ENCODE measurements around the gene SEC61B. TPM values are rescaled to one million over a fixed set of nuclear protein-coding genes. Genes with fewer than 3 reads are reported as not detected.
"Not testable (repeated sequence)": the region's sequence is repeated elsewhere in the genome, so short reads cannot be mapped to it uniquely, and the experiment has no call there.

Gene SEC61B
- total RNA-seq, 1 donor from 2014 or later = 62.9 TPM

DNA sequence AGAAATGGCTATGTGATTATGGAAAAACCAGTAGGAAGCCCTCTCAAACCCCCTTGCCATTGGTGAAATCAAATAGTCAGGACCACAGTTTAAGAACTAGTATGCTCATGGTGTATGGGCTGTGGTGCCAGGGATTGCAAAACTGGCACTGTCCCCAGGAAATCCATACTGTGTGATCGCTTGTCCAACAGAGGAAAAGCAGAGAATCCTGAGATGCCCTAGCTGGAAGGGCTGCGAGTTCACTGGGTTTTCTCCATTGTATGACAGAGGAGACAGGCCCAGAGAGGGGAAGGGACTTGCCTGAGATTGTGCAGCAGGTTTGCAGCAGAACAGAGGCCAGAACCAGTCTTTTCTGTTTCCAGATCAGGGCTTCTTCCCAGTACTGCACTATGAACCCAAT, 12.5 kb downstream of the SEC61B start:
- no peak for FAIRE-seq
- no peak overlapping the region for H3K4me3 ChIP-seq (ENCODE audit: low read depth, low read length)
- no peaks in the 10 kb centered on the region for H3K27me3 ChIP-seq (ENCODE audit: control insufficient read depth, insufficient read depth, low read length)
- DNase-seq (ENCODE audit: low read depth) = no peak
- TF ChIP-seq, protein P1, sequence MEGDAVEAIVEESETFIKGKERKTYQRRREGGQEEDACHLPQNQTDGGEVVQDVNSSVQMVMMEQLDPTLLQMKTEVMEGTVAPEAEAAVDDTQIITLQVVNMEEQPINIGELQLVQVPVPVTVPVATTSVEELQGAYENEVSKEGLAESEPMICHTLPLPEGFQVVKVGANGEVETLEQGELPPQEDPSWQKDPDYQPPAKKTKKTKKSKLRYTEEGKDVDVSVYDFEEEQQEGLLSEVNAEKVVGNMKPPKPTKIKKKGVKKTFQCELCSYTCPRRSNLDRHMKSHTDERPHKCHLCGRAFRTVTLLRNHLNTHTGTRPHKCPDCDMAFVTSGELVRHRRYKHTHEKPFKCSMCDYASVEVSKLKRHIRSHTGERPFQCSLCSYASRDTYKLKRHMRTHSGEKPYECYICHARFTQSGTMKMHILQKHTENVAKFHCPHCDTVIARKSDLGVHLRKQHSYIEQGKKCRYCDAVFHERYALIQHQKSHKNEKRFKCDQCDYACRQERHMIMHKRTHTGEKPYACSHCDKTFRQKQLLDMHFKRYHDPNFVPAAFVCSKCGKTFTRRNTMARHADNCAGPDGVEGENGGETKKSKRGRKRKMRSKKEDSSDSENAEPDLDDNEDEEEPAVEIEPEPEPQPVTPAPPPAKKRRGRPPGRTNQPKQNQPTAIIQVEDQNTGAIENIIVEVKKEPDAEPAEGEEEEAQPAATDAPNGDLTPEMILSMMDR (IDR thresholded peaks at IDR 0.05; ENCODE audit: insufficient read depth, low read length, severe bottlenecking) = no peak
- peaks cover 2% of the 10 kb centered on the region for H3K36me3 ChIP-seq (ENCODE audit: control insufficient read depth, insufficient read depth, low read length)

DNA sequence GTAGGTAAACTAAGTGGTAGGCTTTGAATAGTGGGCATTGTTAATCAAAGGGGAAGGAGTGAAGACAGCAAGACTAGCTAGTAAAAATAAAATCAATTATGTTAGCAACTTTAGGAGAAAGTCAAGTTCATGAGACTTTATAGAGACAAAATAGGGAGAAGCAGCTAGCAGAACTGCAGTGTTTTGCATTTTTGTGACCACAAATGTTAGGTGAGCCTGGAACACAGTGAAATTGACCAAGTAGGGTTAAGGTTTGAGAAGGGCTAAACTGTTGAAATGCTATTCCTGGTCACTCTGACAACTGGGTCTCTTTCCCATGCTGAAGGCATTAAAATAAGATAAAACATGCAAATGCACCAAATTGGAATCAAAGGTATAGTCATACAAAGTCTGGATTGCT, 13.0 kb downstream of the SEC61B start:
- TF ChIP-seq, protein P1 (IDR thresholded peaks at IDR 0.05; ENCODE audit: insufficient read depth, low read length, severe bottlenecking) = no peak
- Histone ChIP-seq H3K36me3 (ENCODE audit: control insufficient read depth, insufficient read depth, low read length) (peaks cover 2% of the 10 kb centered on the region), H3K27me3 (ENCODE audit: control insufficient read depth, insufficient read depth, low read length) (no peaks in the 10 kb centered on the region), H3K4me3 (ENCODE audit: low read depth, low read length) (no peak overlapping the region)
- FAIRE-seq = no peak
- DNase-seq (ENCODE audit: low read depth) = no peak

DNA sequence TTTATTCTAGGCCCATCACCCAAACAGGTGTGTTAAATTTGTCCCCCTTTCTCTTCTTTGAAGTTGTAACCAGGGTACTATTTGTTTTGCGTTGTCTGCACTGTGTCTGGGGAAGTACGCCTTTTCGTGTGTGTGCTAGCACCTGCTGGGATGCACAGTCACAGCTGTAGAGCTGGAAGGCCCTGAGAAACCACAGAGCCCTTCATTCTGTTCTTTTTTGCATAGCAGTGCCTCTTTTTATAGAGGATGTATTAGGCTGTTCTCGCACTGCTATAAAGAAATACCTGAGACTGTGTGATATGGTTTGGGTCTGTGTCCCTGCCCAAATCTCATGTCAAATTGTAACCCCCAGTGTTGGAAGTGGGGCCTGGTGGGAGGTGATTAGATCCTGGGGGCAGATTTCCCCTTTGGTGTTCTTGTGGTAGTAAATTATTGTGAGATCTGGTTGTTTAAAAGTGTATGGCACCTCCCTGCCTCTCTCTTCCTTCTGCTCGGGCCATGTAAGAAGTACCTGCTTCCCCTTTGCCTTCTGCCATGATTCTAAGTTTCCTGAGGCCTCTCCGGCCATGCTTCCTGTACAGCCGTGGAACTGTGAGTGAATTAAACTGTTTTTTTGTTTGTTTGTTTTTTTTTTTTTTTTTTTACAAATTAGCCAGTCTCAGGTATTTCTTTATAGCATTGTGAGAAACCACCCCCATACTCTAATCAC, 14.0 kb downstream of the SEC61B start:
- Histone ChIP-seq H3K36me3 (ENCODE audit: control insufficient read depth, insufficient read depth, low read length) (peaks cover 2% of the 10 kb centered on the region), H3K4me3 (ENCODE audit: low read depth, low read length) (no peak overlapping the region), H3K27me3 (ENCODE audit: control insufficient read depth, insufficient read depth, low read length) (no peaks in the 10 kb centered on the region)
- no peak for DNase-seq (ENCODE audit: low read depth)
- TF ChIP-seq, protein P1 (IDR thresholded peaks at IDR 0.05; ENCODE audit: insufficient read depth, low read length, severe bottlenecking) = no peak
- FAIRE-seq = no peak

DNA sequence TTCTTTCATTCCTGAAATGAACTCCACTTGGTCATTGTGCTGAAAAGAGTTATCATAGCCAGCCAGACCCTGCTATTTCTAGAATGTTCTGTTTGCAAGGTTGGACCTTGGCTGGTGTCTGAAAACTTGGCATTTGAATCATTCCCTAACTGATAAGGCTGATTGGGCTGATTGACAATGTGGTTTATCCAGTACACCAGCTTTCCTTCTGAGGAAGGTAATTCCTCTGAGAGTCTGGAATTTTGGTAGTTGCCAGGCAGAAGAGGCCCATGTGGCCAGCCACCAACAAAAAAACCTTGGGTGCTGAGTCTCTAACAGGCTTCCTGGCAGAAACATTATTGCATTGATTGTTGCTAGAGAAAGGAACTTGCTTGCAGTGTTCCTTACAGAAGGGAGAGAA, 15.3 kb downstream of the SEC61B start:
- Histone ChIP-seq H3K36me3 (ENCODE audit: control insufficient read depth, insufficient read depth, low read length) (peaks cover 2% of the 10 kb centered on the region), H3K27me3 (ENCODE audit: control insufficient read depth, insufficient read depth, low read length) (no peaks in the 10 kb centered on the region), H3K4me3 (ENCODE audit: low read depth, low read length) (no peak overlapping the region)
- TF ChIP-seq, protein P1 (IDR thresholded peaks at IDR 0.05; ENCODE audit: insufficient read depth, low read length, severe bottlenecking) = no peak
- no peak for DNase-seq (ENCODE audit: low read depth)
- FAIRE-seq = no peak

DNA sequence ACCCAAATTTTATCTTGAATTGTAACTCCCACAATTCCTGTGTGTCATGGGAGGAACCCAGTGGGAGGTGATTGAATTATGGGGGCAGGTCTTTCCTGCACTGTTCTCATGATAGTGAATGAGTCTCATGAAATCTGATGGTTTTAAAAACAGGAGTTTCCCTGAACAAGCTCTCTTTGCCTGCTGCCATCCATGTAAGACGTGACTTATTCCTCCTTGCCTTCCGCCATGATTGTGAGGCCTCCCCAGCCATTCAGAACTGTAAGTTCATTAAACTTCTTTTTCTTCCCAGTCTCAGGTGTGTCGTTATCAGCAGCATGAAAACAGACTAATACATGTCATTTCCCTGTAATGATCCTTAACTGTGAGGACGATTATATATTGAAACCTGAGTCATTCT, 15.8 kb downstream of the SEC61B start:
- not testable (repeated sequence) for H3K36me3 ChIP-seq (ENCODE audit: control insufficient read depth, insufficient read depth, low read length); H3K4me3 ChIP-seq (ENCODE audit: low read depth, low read length); DNase-seq (ENCODE audit: low read depth); FAIRE-seq; H3K27me3 ChIP-seq (ENCODE audit: control insufficient read depth, insufficient read depth, low read length)

DNA sequence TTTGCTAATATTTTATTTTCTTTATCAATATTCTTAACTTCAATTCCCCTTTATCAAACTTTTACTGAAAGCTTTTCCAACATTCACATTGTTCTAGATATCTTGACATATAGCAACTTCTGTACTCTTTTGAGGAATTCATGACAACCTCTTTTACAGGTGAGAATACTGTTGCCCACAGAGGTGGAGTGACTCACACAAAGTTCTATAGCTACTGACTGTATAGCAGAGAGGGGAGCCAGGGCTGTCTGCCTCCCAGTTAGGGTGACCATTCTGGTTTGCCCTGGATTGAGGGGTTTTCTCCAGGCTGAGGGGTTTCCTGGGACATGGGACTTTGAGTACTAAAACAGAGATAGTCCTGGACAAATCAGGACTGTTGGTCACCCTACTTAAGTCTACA, 16.2 kb downstream of the SEC61B start:
- DNase-seq (ENCODE audit: low read depth) (no peak), FAIRE-seq (no peak)
- H3K27me3 ChIP-seq (ENCODE audit: control insufficient read depth, insufficient read depth, low read length) = no peaks in the 10 kb centered on the region

More for the DNA sequence above, 16.2 kb downstream of the SEC61B start:
- Histone ChIP-seq H3K4me3 (ENCODE audit: low read depth, low read length) (no peak overlapping the region), H3K36me3 (ENCODE audit: control insufficient read depth, insufficient read depth, low read length) (no peaks in the 10 kb centered on the region)
- TF ChIP-seq, protein P1 (IDR thresholded peaks at IDR 0.05; ENCODE audit: insufficient read depth, low read length, severe bottlenecking) = no peak

Measured in bronchial epithelial cell (primary cell).